NT2/D1 (cell line): ENCODE results near the gene TCF25.

ENCODE experiments used
- SUZ12 ChIP-seq: IDR thresholded peaks from 2 replicates; pipeline ENCODE4 v1.6.1; 2011; ENCODE audit not compliant: insufficient read length, insufficient read depth; ENCODE audit errors: extremely low read depth
- YY1 ChIP-seq: IDR thresholded peaks from 2 replicates; pipeline ENCODE4 v1.6.1; 2011; ENCODE audit not compliant: insufficient read length, insufficient read depth
- ZNF274 ChIP-seq: IDR thresholded peaks from 2 replicates; pipeline ENCODE4 v1.6.1; 2011; ENCODE audit warnings: mild to moderate bottlenecking, low read depth, low read length

GRCh38 chr16:89908236-89908635, 34.8 kb downstream of the TCF25 start:
- TF ChIP-seq YY1 (no peak), ZNF274 (no peak), SUZ12 (no peak)
